Measurements from ENCODE around the gene SOX1.

SOX1 gene

DNA sequence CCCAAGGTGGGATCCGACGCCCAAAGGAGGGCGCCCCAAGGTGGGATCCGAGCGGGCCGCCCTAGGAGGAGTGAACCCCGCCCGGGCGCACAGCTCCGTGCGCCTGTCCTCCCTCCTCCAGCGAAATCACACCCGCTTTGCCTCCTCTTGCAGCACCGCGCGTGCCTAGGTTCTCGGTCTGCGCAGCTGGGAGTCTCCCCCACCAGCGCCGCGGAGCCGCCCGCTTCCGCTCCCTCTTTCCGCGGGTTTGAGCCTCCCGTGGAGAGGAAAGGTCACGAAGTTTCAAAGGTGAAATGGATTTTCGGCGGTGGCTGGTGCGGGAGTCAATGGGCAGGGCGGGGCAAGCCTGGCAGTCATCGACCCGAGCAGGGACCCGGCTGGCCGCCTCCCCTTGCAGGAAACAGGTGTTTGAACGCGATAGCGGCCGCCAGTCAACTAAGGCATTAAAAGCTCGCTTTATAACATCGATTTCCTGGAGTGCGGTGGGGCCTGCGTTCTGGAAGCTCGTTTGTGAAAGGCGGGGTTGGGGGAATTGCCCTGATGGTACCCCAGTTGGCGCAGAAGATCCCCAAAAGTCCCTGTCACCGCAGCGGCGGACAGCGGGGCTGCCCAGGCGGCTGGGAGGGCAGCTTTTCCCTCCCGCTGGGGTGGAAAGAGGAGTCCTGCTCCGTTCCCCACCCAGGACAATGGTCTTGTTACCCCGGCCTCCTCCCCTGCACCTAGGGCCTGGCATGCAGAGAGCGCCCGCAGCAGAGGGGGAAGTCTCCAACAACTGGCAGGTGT, 9.0 kb upstream of the SOX1 start:
- no peaks in the 10 kb centered on the region for H3K9me3 ChIP-seq (ENCODE audit: severe bottlenecking)
- DNase-seq (ENCODE audit: low spot score): no peak
- no peak for ATAC-seq (ENCODE audit: low read depth)
- no peaks in the 10 kb centered on the region for H3K4me1 ChIP-seq (ENCODE audit: insufficient read depth, poor library complexity, severe bottlenecking)
- no peaks in the 10 kb centered on the region for H3K36me3 ChIP-seq (ENCODE audit: low read depth)
- H3K27ac ChIP-seq (ENCODE audit: poor library complexity, severe bottlenecking): no peak overlapping the region
- H3K4me3 ChIP-seq (ENCODE audit: severe bottlenecking): no peak overlapping the region
- H3K27me3 ChIP-seq (ENCODE audit: insufficient read depth, poor library complexity, severe bottlenecking): peaks cover 98% of the 10 kb centered on the region
- no peak for TF ChIP-seq CTCF (IDR thresholded peaks at IDR 0.05; ENCODE audit: poor library complexity, severe bottlenecking)

- TF ChIP-seq CTCF (IDR thresholded peaks at IDR 0.05; ENCODE audit: poor library complexity, severe bottlenecking): no peak
- Histone ChIP-seq H3K4me1 (ENCODE audit: insufficient read depth, poor library complexity, severe bottlenecking) (no peaks in the 10 kb centered on the region), H3K36me3 (ENCODE audit: low read depth) (no peaks in the 10 kb centered on the region), H3K9me3 (ENCODE audit: severe bottlenecking) (no peaks in the 10 kb centered on the region), H3K27ac (ENCODE audit: poor library complexity, severe bottlenecking) (no peak overlapping the region), H3K27me3 (ENCODE audit: insufficient read depth, poor library complexity, severe bottlenecking) (peaks cover 98% of the 10 kb centered on the region), H3K4me3 (ENCODE audit: severe bottlenecking) (no peak overlapping the region)
- DNase-seq (ENCODE audit: low spot score): no peak
- ATAC-seq (ENCODE audit: low read depth): no peak
Observed at GRCh38 chr13:112058519-112058873, 8.5 kb upstream of the SOX1 start.

GRCh38 chr13:112058941-112059340, 8.0 kb upstream of the SOX1 start:
- H3K9me3 ChIP-seq (ENCODE audit: severe bottlenecking): no peaks in the 10 kb centered on the region
- H3K27me3 ChIP-seq (ENCODE audit: insufficient read depth, poor library complexity, severe bottlenecking): peaks cover 98% of the 10 kb centered on the region
- DNase-seq (ENCODE audit: low spot score) (no peak), ATAC-seq (ENCODE audit: low read depth) (no peak)
- H3K4me1 ChIP-seq (ENCODE audit: insufficient read depth, poor library complexity, severe bottlenecking): no peaks in the 10 kb centered on the region
- H3K36me3 ChIP-seq (ENCODE audit: low read depth): no peaks in the 10 kb centered on the region
- no peak overlapping the region for H3K27ac ChIP-seq (ENCODE audit: poor library complexity, severe bottlenecking)
- TF ChIP-seq CTCF (IDR thresholded peaks at IDR 0.05; ENCODE audit: poor library complexity, severe bottlenecking): no peak
- no peak overlapping the region for H3K4me3 ChIP-seq (ENCODE audit: severe bottlenecking)

GRCh38 chr13:112059457-112060281, 7.3 kb upstream of the SOX1 start:
- Histone ChIP-seq H3K4me3 (ENCODE audit: severe bottlenecking) (no peak overlapping the region), H3K27ac (ENCODE audit: poor library complexity, severe bottlenecking) (no peak overlapping the region), H3K4me1 (ENCODE audit: insufficient read depth, poor library complexity, severe bottlenecking) (no peaks in the 10 kb centered on the region), H3K27me3 (ENCODE audit: insufficient read depth, poor library complexity, severe bottlenecking) (peaks cover 98% of the 10 kb centered on the region), H3K9me3 (ENCODE audit: severe bottlenecking) (no peaks in the 10 kb centered on the region), H3K36me3 (ENCODE audit: low read depth) (no peaks in the 10 kb centered on the region)
- TF ChIP-seq CTCF (IDR thresholded peaks at IDR 0.05; ENCODE audit: poor library complexity, severe bottlenecking): no peak
- ATAC-seq (ENCODE audit: low read depth) (no peak), DNase-seq (ENCODE audit: low spot score) (no peak)
